MCF 10A (cell line): Measurements from ENCODE around the gene MON1A. TPM values are rescaled to one million over a fixed set of nuclear protein-coding genes. Genes with fewer than 3 reads are reported as not detected.

Experiments
- BruUV-seq: library from RNA; stranded (reverse); fragments of 400-500 nt; replicated peaks from 2 replicates; lab custom pipeline; 2021; lab: Mats Ljungman, UMichigan
- CTCF ChIA-PET: fragments of 300-600 bp; sonication (Branson Sonifier 250); formaldehyde crosslinking; extraction: SDS; loops from one replicate; lab custom pipeline; 2021; ENCODE audit warnings: antibody characterized with exemption, inconsistent platforms; lab: Yijun Ruan, JAX
- POLR2A ChIA-PET: fragments of 300-600, 350-650 bp; sonication (Branson Sonifier 250); formaldehyde crosslinking; extraction: SDS; loops from one replicate; lab custom pipeline; 2020; ENCODE audit warnings: antibody characterized with exemption, inconsistent platforms; lab: Yijun Ruan, JAX
- DNase-seq: peaks from one replicate; pipeline ENCODE4 v3.0.0-alpha.2; 2018; ENCODE audit not compliant: unreplicated experiment
- H3K27ac Mint-ChIP-seq: one replicate; pipeline ENCODE4 v1.8.0; 2022; ENCODE audit warnings: mild to moderate bottlenecking, low read depth, mixed read lengths; ENCODE audit not compliant: unreplicated experiment
- H3K27me3 Mint-ChIP-seq: one replicate; pipeline ENCODE4 v1.8.0; 2022; ENCODE audit warnings: mixed read lengths; ENCODE audit not compliant: insufficient read depth, unreplicated experiment
- H3K36me3 Mint-ChIP-seq: one replicate; pipeline ENCODE4 v1.8.0; 2022; ENCODE audit warnings: mild to moderate bottlenecking, moderate library complexity, mixed read lengths; ENCODE audit not compliant: insufficient read depth, unreplicated experiment
- H3K4me1 Mint-ChIP-seq: one replicate; pipeline ENCODE4 v1.8.0; 2022; ENCODE audit warnings: mixed read lengths; ENCODE audit not compliant: insufficient read depth, unreplicated experiment
- H3K4me3 Mint-ChIP-seq: one replicate; pipeline ENCODE4 v1.8.0; 2022; ENCODE audit warnings: mild to moderate bottlenecking, moderate library complexity, mixed read lengths; ENCODE audit not compliant: unreplicated experiment
- H3K9me3 Mint-ChIP-seq: one replicate; pipeline ENCODE4 v1.8.0; 2022; ENCODE audit warnings: mixed read lengths; ENCODE audit not compliant: unreplicated experiment
- intact Hi-C: fragments of 100-400 bp; cut with micrococcal nuclease; formaldehyde crosslinking; loops from 2 replicates; pipeline ENCODE4 v1.14.1; 2022
- total RNA-seq: library from RNA; stranded (reverse); gene quantifications from 2 replicates; pipeline ENCODE4 v1.2.3, GENCODE V29; 2022
- TF ChIP-seq, protein P1 (sequence below): fragments of 200-600 bp; IDR thresholded peaks from one replicate; pipeline ENCODE4 v1.8.0; 2022; ENCODE audit warnings: antibody characterized with exemption, mild to moderate bottlenecking; ENCODE audit not compliant: unreplicated experiment

Gene MON1A
- total RNA-seq, 1 experiment from 2014 or later = 18.6 TPM

DNA sequence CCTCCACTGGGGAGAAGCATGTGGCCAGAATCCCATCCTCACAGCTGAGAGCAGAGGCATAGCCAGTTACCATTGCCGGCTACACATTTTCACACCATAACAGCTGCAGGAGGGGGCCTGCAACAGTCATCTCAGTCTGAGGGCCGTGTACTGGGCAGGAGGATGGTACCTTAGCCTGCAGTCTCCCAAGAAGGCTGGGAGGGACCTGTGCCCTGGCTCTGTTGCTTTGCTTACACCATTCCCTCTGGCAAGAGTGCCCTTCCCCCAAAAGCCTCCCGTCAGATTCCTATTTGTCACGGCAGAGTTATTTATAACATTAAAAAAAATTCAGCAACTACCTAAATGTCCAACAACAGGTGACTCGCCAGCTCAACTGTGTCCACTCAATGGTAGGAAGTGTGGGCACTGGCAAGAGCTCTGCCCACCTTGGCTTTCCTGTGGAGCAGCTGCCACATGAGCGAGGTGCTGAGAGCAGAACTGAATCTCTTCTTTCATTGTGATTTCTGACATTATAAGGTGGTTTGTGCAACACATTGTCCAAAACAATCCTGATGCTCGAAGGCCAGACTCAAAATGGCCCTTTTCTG is 64.3 kb downstream of the MON1A start:
- no peaks in the 10 kb centered on the region for H3K4me1 Mint-ChIP-seq
- H3K9me3 Mint-ChIP-seq = no peaks in the 10 kb centered on the region
- no TSS peak for BruUV-seq
- ChIA-PET POLR2A (no interaction called here), CTCF (interaction anchor here (0.6 kb wide), 1 partner anchor 189 kb away, joined by 3 read pairs; no protein-coding TSS in a partner anchor)
- intact Hi-C loops = no loop called here
- DNase-seq = no peak
- H3K27me3 Mint-ChIP-seq = peaks cover 25% of the 10 kb centered on the region
- H3K4me3 Mint-ChIP-seq = no peak overlapping the region
- no peaks in the 10 kb centered on the region for H3K36me3 Mint-ChIP-seq
- TF ChIP-seq, protein P1, sequence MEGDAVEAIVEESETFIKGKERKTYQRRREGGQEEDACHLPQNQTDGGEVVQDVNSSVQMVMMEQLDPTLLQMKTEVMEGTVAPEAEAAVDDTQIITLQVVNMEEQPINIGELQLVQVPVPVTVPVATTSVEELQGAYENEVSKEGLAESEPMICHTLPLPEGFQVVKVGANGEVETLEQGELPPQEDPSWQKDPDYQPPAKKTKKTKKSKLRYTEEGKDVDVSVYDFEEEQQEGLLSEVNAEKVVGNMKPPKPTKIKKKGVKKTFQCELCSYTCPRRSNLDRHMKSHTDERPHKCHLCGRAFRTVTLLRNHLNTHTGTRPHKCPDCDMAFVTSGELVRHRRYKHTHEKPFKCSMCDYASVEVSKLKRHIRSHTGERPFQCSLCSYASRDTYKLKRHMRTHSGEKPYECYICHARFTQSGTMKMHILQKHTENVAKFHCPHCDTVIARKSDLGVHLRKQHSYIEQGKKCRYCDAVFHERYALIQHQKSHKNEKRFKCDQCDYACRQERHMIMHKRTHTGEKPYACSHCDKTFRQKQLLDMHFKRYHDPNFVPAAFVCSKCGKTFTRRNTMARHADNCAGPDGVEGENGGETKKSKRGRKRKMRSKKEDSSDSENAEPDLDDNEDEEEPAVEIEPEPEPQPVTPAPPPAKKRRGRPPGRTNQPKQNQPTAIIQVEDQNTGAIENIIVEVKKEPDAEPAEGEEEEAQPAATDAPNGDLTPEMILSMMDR = no peak
- no peak overlapping the region for H3K27ac Mint-ChIP-seq

GRCh38 chr3:49864505-49864904 is 65.1 kb downstream of the MON1A start:
- Mint-ChIP-seq H3K27ac (no peak overlapping the region), H3K27me3 (peaks cover 25% of the 10 kb centered on the region), H3K9me3 (no peaks in the 10 kb centered on the region), H3K36me3 (no peaks in the 10 kb centered on the region), H3K4me3 (no peak overlapping the region), H3K4me1 (no peaks in the 10 kb centered on the region)
- intact Hi-C loops = no loop called here
- DNase-seq = no peak
- POLR2A ChIA-PET = no interaction called here
- CTCF ChIA-PET = interaction anchor here (0.6 to 0.8 kb wide), 2 partner anchors 58 to 190 kb away, joined by 3 read pairs; no protein-coding TSS in a partner anchor
- no TSS peak for BruUV-seq
- TF ChIP-seq, protein P1 = no peak

GRCh38 chr3:49859576-49860305 is 69.9 kb downstream of the MON1A start:
- no peaks in the 10 kb centered on the region for H3K36me3 Mint-ChIP-seq
- POLR2A ChIA-PET = interaction anchor here (0.5 to 0.6 kb wide), 2 partner anchors 136 to 1388 kb away, joined by 3 read pairs; partner anchors contain the start of gene GMPPB
- TF ChIP-seq, protein P1 = no peak
- H3K4me1 Mint-ChIP-seq = peaks cover 8% of the 10 kb centered on the region
- peaks cover 25% of the 10 kb centered on the region for H3K27me3 Mint-ChIP-seq
- no peak overlapping the region for H3K27ac Mint-ChIP-seq
- intact Hi-C loops = no loop called here
- H3K4me3 Mint-ChIP-seq = no peak overlapping the region
- no TSS peak for BruUV-seq
- H3K9me3 Mint-ChIP-seq = no peaks in the 10 kb centered on the region
- CTCF ChIA-PET = no interaction called here
- no peak for DNase-seq

Other genes with a start within 250 kb of the MON1A start
- 16.3 and 18.2 TPM in 2 replicates for gene MST1, start 240.3 kb downstream of the MON1A start, total RNA-seq
- 47.8 and 48.6 TPM in 2 replicates for gene RNF123, start 240.3 kb downstream of the MON1A start, total RNA-seq
- gene AMIGO3, start 210.1 kb downstream of the MON1A start, total RNA-seq = 0.79 TPM in 1 of 2 replicates, not detected in the other
- gene GMPPB, start 205.9 kb downstream of the MON1A start, total RNA-seq = 84.3 and 88.1 TPM in 2 replicates
- gene IP6K1, start 143.3 kb downstream of the MON1A start, total RNA-seq = 43.4 and 44.8 TPM in 2 replicates
- gene CDHR4, start 129.9 kb downstream of the MON1A start, total RNA-seq = 0.44 and 1.1 TPM in 2 replicates
- gene INKA1, start 126.5 kb downstream of the MON1A start, total RNA-seq = 4.8 and 7.4 TPM in 2 replicates
- 3.8 and 6.6 TPM in 2 replicates for gene UBA7, start 115.9 kb downstream of the MON1A start, total RNA-seq
- 7.1 and 9.3 TPM in 2 replicates for gene TRAIP, start 73.2 kb downstream of the MON1A start, total RNA-seq
- not detected in 2 replicates for gene CAMKV, start 59.9 kb downstream of the MON1A start, total RNA-seq
- 66.4 and 103 TPM in 2 replicates for gene MST1R, start 25.9 kb downstream of the MON1A start, total RNA-seq
- gene RBM6, start 10.3 kb upstream of the MON1A start, total RNA-seq = 58.0 and 65.8 TPM in 2 replicates
- 138 TPM in 2 replicates for gene RBM5, start 159.1 kb upstream of the MON1A start, total RNA-seq
- 34.6 and 51.5 TPM in 2 replicates for gene SEMA3F, start 225.5 kb upstream of the MON1A start, total RNA-seq